Transverse colon (tissue), 4 donors: Measurements from ENCODE around the gene PKDCC. TPM values are rescaled to one million over a fixed set of nuclear protein-coding genes. Genes with fewer than 3 reads are reported as not detected.

Experiments
- DNase-seq: peaks from one replicate; pipeline ENCODE4 v3.0.0-alpha.2; 2019
- H3K27ac ChIP-seq, 4 donors: fragments of 200-600 bp; sonication (generic); 2 replicates each; pipeline ENCODE4 v1.5.1; 2016 to 2018; ENCODE audit warnings: inconsistent platforms in 4 of 4
- H3K27me3 ChIP-seq: fragments of 200-600 bp; sonication (generic); 2 replicates; pipeline ENCODE4 v1.5.1; 2017; ENCODE audit warnings: inconsistent platforms
- H3K36me3 ChIP-seq, 4 donors: fragments of 200-600 bp; sonication (generic); 2 replicates each; pipeline ENCODE4 v1.5.1; 2017 to 2019; ENCODE audit warnings: inconsistent platforms in 4 of 4
- H3K4me1 ChIP-seq, 4 donors: fragments of 200-600 bp; sonication (generic); 2 replicates each; pipeline ENCODE4 v1.5.1; 2017 to 2020; ENCODE audit warnings: inconsistent platforms in 4 of 4
- H3K4me3 ChIP-seq, 4 donors: fragments of 200-600 bp; sonication (generic); 1 replicate in 1 of 4; 2 replicates in 3 of 4; pipeline versions ENCODE4 v1.5.1 to v1.6.1; 2017 to 2019; ENCODE audit warnings: inconsistent platforms in 4 of 4
- H3K9me3 ChIP-seq, 2 donors: fragments of 200-600 bp; sonication (generic); 2 replicates each; pipeline ENCODE4 v1.5.1; 2017 to 2019; ENCODE audit warnings: inconsistent platforms in 2 of 2
- CTCF ChIP-seq, 5 experiments: fragments of 200-600 bp in 3 of 5; fragments of 450-650 bp in 2 of 5; sonication (generic) in 3 of 5; IDR thresholded peaks; 1 replicate in 2 of 5; 2 replicates in 3 of 5; pipeline ENCODE4 v1.5.1; 2016 to 2017; ENCODE audit warnings: antibody characterized with exemption in 5 of 5, inconsistent platforms in 3 of 5, mild to moderate bottlenecking in 2 of 5, moderate library complexity in 1 of 5
- EP300 ChIP-seq: sonication (generic); formaldehyde crosslinking; IDR thresholded peaks from one replicate; pipeline ENCODE4 v1.6.1; 2017; ENCODE audit warnings: antibody characterized with exemption, low read depth
- POLR2A ChIP-seq: fragments of 450-650 bp; IDR thresholded peaks from one replicate; pipeline ENCODE4 v1.6.1; 2016; ENCODE audit warnings: antibody characterized with exemption, mild to moderate bottlenecking, moderate library complexity
- POLR2AphosphoS5 ChIP-seq, 3 donors: sonication (generic); formaldehyde crosslinking; IDR thresholded peaks; one replicate each; pipeline ENCODE4 v1.6.1; 2016; ENCODE audit warnings: antibody characterized with exemption in 3 of 3
- WGBS, 2 donors: methylation state at CpG; one replicate each; pipeline ENCODE4 v1.1.5; 2018; ENCODE audit warnings: low coverage in 1 of 2; 5-methylcytosine and 5-hydroxymethylcytosine counted together
- in situ Hi-C, 4 donors: fragments of 200-750 bp; cut with MboI; loops; one replicate each; pipeline versions ENCODE4 v1.15.0 to v1.15.1; 2017; ENCODE audit warnings: low sequenced_read_pairs in 3 of 4, low pct_ligation_motif_present in 1 of 4, low pct_unique_long_range_greater_than_20kb in 1 of 4
- intact Hi-C: fragments of 100-400 bp; cut with DNase I; formaldehyde crosslinking; loops from one replicate; pipeline ENCODE4 v1.15.1; 2023; ENCODE audit warnings: low total_unique reads
- total RNA-seq, 4 donors: library from RNA; depleted of rRNA; stranded (reverse); fragments of >200 nt; gene quantifications; one replicate each; pipeline ENCODE4 v1.1.0, GENCODE V29; 2016

Gene PKDCC
- total RNA-seq, 4 donors from 2014 or later, result 60.6 to 108 (median 74.6) TPM

GRCh38 chr2:42048299-42049220 is 739 bp downstream of the PKDCC start:
- no peak for DNase-seq
- H3K36me3 ChIP-seq, result no peaks in the 10 kb centered on the region
- in situ Hi-C loops, result no loop called here
- H3K9me3 ChIP-seq, result no peaks in the 10 kb centered on the region
- peak overlapping the region; percentile 53 to 82 (median 66) for H3K4me3 ChIP-seq
- 10% methylated on average over 31 of the region's 80 CpGs; no CpG with 5 or more reads in 1 of the 2 donors for WGBS, 2 donors
- peaks cover 23 to 57% (median 42%) of the 10 kb centered on the region in 4 donors for H3K4me1 ChIP-seq
- no peak for TF ChIP-seq CTCF (IDR thresholded peaks at IDR 0.05)
- no peak for TF ChIP-seq EP300
- TF ChIP-seq POLR2A, result no peak
- intact Hi-C loops, result loop anchor here (5.0 kb wide), 2 partner anchors 81 to 131 kb away; no protein-coding TSS in a partner anchor
- H3K27me3 ChIP-seq, result peaks cover 17% of the 10 kb centered on the region
- peak overlapping the region; percentile 86 to 96 (median 92) for H3K27ac ChIP-seq

- Histone ChIP-seq H3K4me1 (peaks cover 32 to 65% (median 50%) of the 10 kb centered on the region in 4 donors), H3K27me3 (peaks cover 17% of the 10 kb centered on the region), H3K4me3 (peak overlapping the region; percentile 52 to 82 (median 66)), H3K9me3 (no peaks in the 10 kb centered on the region), H3K27ac (peak overlapping the region; percentile 86 to 96 (median 92)), H3K36me3 (no peaks in the 10 kb centered on the region)
- TF ChIP-seq EP300, result no peak
- TF ChIP-seq POLR2A, result peak; percentile 20
- TF ChIP-seq POLR2AphosphoS5 (IDR thresholded peaks at IDR 0.05), result no peak
- intact Hi-C loops, result loop anchor here (5.0 kb wide), 3 partner anchors 82 to 132 kb away; no protein-coding TSS in a partner anchor
- DNase-seq, result no peak
- in situ Hi-C loops, result no loop called here
- 27 to 37% methylated on average over 2 to 11 of the region's 11 CpGs for WGBS, 2 donors
Observed at GRCh38 chr2:42049221-42050009, 1.6 kb downstream of the PKDCC start.

- H3K36me3 ChIP-seq, result no peaks in the 10 kb centered on the region
- peaks cover 39 to 73% (median 58%) of the 10 kb centered on the region in 4 donors for H3K4me1 ChIP-seq
- peaks cover 17% of the 10 kb centered on the region for H3K27me3 ChIP-seq
- intact Hi-C loops (loop anchor here (5.0 kb wide), 1 partner anchor 123 kb away; no protein-coding TSS in a partner anchor), in situ Hi-C loops (no loop called here)
- peak overlapping the region; percentile 86 to 96 (median 92) for H3K27ac ChIP-seq
- peak overlapping the region; percentile 52 to 82 (median 66) for H3K4me3 ChIP-seq
- DNase-seq, result no peak
- WGBS, 2 donors, result 7 to 16% methylated on average over 7 to 14 of the region's 14 CpGs
- TF ChIP-seq POLR2AphosphoS5 (IDR thresholded peaks at IDR 0.05), result no peak
- TF ChIP-seq CTCF (IDR thresholded peaks at IDR 0.05), result no peak
- no peak for TF ChIP-seq POLR2A
- TF ChIP-seq EP300, result no peak
- H3K9me3 ChIP-seq, result no peaks in the 10 kb centered on the region
Observed at GRCh38 chr2:42050010-42050702, 2.3 kb downstream of the PKDCC start.
